IMR-90 (cell line): ENCODE results near the gene PLEKHG5.

ENCODE experiments used
- FOS ChIP-seq: fragments of 150-350 bp; IDR thresholded peaks from 2 replicates; pipeline ENCODE4 v1.6.1; 2016; ENCODE audit warnings: low read depth, low read length
- MAZ ChIP-seq: IDR thresholded peaks from 2 replicates; pipeline ENCODE4 v1.6.1; 2012; ENCODE audit warnings: low read depth, mild to moderate bottlenecking, low read length, improper control_type of control experiment, moderate library complexity, borderline replicate concordance
- MXI1 ChIP-seq: IDR thresholded peaks from 2 replicates; pipeline ENCODE4 v1.6.1; 2012; ENCODE audit warnings: low read depth, mild to moderate bottlenecking, low read length, moderate library complexity, borderline replicate concordance
- POLR2A ChIP-seq: IDR thresholded peaks from 2 replicates; pipeline ENCODE4 v1.6.1; 2012; ENCODE audit warnings: mild to moderate bottlenecking, low read depth, low read length
- RAD21 ChIP-seq: IDR thresholded peaks from 2 replicates; pipeline ENCODE4 v1.6.1; 2012; ENCODE audit warnings: low read length, improper control_type of control experiment
- SMC3 ChIP-seq: fragments of 150-350 bp; IDR thresholded peaks from 2 replicates; pipeline ENCODE4 v1.6.1; 2016; ENCODE audit warnings: low read depth, mild to moderate bottlenecking, antibody characterized with exemption, low read length, moderate library complexity
- TF ChIP-seq, protein P1 (sequence below): conservative IDR thresholded peaks from 2 replicates; pipeline ENCODE4 v1.5.1; 2012; ENCODE audit warnings: mild to moderate bottlenecking, low read depth, low read length, improper control_type of control experiment
- TF ChIP-seq, protein P2 (sequence below): fragments of 150-350 bp; IDR thresholded peaks from 2 replicates; pipeline ENCODE4 v1.6.1; 2017; ENCODE audit warnings: mild to moderate bottlenecking, antibody characterized with exemption, low read length, low read depth

DNA sequence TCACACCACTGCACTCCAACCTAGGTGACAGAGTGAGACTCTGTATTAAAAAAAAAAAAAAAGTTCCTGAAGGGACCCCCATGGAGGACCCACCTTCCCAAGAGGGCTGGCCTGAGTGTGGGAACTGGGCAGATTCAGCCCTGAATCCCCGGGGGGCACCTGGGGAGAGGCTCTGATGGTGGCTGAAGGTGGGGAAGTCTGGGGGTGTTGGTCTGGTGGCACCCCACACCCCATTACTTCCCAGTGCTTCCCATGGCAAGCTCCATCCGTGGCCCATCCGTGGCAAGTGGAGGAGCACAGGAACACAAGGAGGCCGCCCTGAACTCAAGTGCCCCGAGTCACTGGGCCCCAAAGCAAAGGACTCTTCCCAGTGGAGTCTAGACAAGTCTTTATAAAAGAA is 24.7 kb downstream of the PLEKHG5 start:
- TF ChIP-seq RAD21 (no peak), MXI1 (no peak), SMC3 (no peak), FOS (no peak), MAZ (no peak), POLR2A (no peak)
- TF ChIP-seq, protein P1, sequence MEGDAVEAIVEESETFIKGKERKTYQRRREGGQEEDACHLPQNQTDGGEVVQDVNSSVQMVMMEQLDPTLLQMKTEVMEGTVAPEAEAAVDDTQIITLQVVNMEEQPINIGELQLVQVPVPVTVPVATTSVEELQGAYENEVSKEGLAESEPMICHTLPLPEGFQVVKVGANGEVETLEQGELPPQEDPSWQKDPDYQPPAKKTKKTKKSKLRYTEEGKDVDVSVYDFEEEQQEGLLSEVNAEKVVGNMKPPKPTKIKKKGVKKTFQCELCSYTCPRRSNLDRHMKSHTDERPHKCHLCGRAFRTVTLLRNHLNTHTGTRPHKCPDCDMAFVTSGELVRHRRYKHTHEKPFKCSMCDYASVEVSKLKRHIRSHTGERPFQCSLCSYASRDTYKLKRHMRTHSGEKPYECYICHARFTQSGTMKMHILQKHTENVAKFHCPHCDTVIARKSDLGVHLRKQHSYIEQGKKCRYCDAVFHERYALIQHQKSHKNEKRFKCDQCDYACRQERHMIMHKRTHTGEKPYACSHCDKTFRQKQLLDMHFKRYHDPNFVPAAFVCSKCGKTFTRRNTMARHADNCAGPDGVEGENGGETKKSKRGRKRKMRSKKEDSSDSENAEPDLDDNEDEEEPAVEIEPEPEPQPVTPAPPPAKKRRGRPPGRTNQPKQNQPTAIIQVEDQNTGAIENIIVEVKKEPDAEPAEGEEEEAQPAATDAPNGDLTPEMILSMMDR, result no peak
- TF ChIP-seq, protein P2, sequence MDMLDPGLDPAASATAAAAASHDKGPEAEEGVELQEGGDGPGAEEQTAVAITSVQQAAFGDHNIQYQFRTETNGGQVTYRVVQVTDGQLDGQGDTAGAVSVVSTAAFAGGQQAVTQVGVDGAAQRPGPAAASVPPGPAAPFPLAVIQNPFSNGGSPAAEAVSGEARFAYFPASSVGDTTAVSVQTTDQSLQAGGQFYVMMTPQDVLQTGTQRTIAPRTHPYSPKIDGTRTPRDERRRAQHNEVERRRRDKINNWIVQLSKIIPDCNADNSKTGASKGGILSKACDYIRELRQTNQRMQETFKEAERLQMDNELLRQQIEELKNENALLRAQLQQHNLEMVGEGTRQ, result no peak
